K562 (cell line): ENCODE data around the gene SUV39H2. TPM values are rescaled to one million over a fixed set of nuclear protein-coding genes. Genes with fewer than 3 reads are reported as not detected.

Source experiments
- BRCA1 ChIP-seq, 2 experiments: fragments of 450-650 bp in 1 of 2; sonication (generic) in 1 of 2; formaldehyde crosslinking in 1 of 2; IDR thresholded peaks; 2 replicates each; pipeline versions ENCODE4 v1.5.0 to v1.6.1; 2017 to 2020; ENCODE audit warnings: mild to moderate bottlenecking in 1 of 2, missing genetic modification reagents in 1 of 2
- COPS2 ChIP-seq: fragments of 450-650 bp; conservative IDR thresholded peaks from 2 replicates; pipeline ENCODE4 v1.6.1; 2016; ENCODE audit warnings: mild to moderate bottlenecking, moderate library complexity
- CXXC5 ChIP-seq: fragments of 250-450 bp; sonication (Bioruptor Pico); IDR thresholded peaks from 2 replicates; pipeline ENCODE4 v1.8.0; 2022; ENCODE audit warnings: inconsistent platforms, mild to moderate bottlenecking, moderate library complexity
- DNMT1 ChIP-seq: fragments of 450-650 bp; IDR thresholded peaks from 2 replicates; pipeline ENCODE4 v1.6.1; 2016; ENCODE audit warnings: antibody characterized with exemption, mild to moderate bottlenecking
- ELF4 ChIP-seq: fragments of 450-650 bp; formaldehyde crosslinking; IDR thresholded peaks from 2 replicates; pipeline ENCODE4 v1.4.0; 2022; ENCODE audit warnings: missing genetic modification characterization
- GABPB2 ChIP-seq: fragments of 250-450 bp; sonication (Bioruptor Pico); conservative IDR thresholded peaks from 2 replicates; pipeline ENCODE4 v1.5.1; 2021; ENCODE audit warnings: mild to moderate bottlenecking
- HDAC6 ChIP-seq: IDR thresholded peaks from 2 replicates; pipeline ENCODE4 v1.6.1; 2012; ENCODE audit warnings: low read depth, mild to moderate bottlenecking, control low read depth, inconsistent platforms, low read length, moderate library complexity
- HNRNPK ChIP-seq: fragments of 200-400 bp; formaldehyde crosslinking; IDR thresholded peaks from one replicate; pipeline ENCODE4 v1.6.1; 2018; ENCODE audit warnings: mild to moderate bottlenecking, low read depth, low read length; ENCODE audit not compliant: poor library complexity, severe bottlenecking
- KDM1A ChIP-seq, 2 experiments: fragments of 450-650 bp; IDR thresholded peaks; 2 replicates each; pipeline ENCODE4 v1.6.1; 2016; ENCODE audit warnings: mild to moderate bottlenecking in 2 of 2
- KHSRP ChIP-seq: fragments of 450-650 bp; IDR thresholded peaks from 2 replicates; pipeline ENCODE4 v1.6.1; 2017
- MCM2 ChIP-seq: fragments of 450-650 bp; IDR thresholded peaks from 2 replicates; pipeline ENCODE4 v1.6.1; 2017; ENCODE audit warnings: low read depth, mild to moderate bottlenecking
- NBN ChIP-seq: fragments of 450-650 bp; IDR thresholded peaks from 2 replicates; pipeline ENCODE4 v1.6.1; 2016; ENCODE audit warnings: low read depth, mild to moderate bottlenecking
- NEUROD1 ChIP-seq: fragments of 150-350 bp; IDR thresholded peaks from 2 replicates; pipeline ENCODE4 v1.6.1; 2014; ENCODE audit warnings: borderline replicate concordance, low read length, low read depth; ENCODE audit not compliant: partially characterized antibody
- NFE2 ChIP-seq: IDR thresholded peaks from 2 replicates; pipeline ENCODE4 v1.6.1; 2014; ENCODE audit warnings: antibody characterized with exemption, low read depth
- PHF20 ChIP-seq: fragments of 450-650 bp; IDR thresholded peaks from 2 replicates; pipeline ENCODE4 v1.6.1; 2018; ENCODE audit not compliant: partially characterized antibody
- PPARD ChIP-seq: fragments of 250-450 bp; sonication (Bioruptor Pico); IDR thresholded peaks from 2 replicates; pipeline ENCODE4 v1.8.0; 2022; ENCODE audit warnings: inconsistent platforms, mild to moderate bottlenecking, moderate library complexity
- RBFOX2 ChIP-seq: fragments of 200-400 bp; formaldehyde crosslinking; IDR thresholded peaks from 2 replicates; pipeline ENCODE4 v1.6.1; 2017; ENCODE audit warnings: low read depth, mild to moderate bottlenecking, low read length, moderate library complexity
- SFPQ ChIP-seq: fragments of 200-400 bp; formaldehyde crosslinking; IDR thresholded peaks from 2 replicates; pipeline ENCODE4 v1.6.1; 2017; ENCODE audit warnings: mild to moderate bottlenecking, low read depth, low read length, moderate library complexity
- SPI1 ChIP-seq: IDR thresholded peaks from 2 replicates; pipeline ENCODE4 v1.6.1; 2011; ENCODE audit warnings: low read depth, low read length, control low read depth, borderline replicate concordance
- XRCC3 ChIP-seq: fragments of 450-650 bp; IDR thresholded peaks from 2 replicates; pipeline ENCODE4 v1.6.1; 2017; ENCODE audit warnings: mild to moderate bottlenecking, moderate library complexity
- ZFPM2 ChIP-seq: fragments of 250-450 bp; sonication (Bioruptor Pico); IDR thresholded peaks from 2 replicates; pipeline ENCODE4 v1.5.1; 2022; ENCODE audit warnings: mild to moderate bottlenecking
- ZNF282 ChIP-seq: sonication (generic); formaldehyde crosslinking; IDR thresholded peaks from 2 replicates; pipeline ENCODE4 v1.8.1; 2023; ENCODE audit warnings: missing genetic modification reagents
- ZNF408 ChIP-seq: fragments of 250-450 bp; sonication (Bioruptor Pico); IDR thresholded peaks from 2 replicates; pipeline ENCODE4 v1.4.0; 2020; ENCODE audit warnings: low read depth, mild to moderate bottlenecking, moderate library complexity
- ZNF584 ChIP-seq: fragments of 200-800 bp; sonication (Bioruptor generic); IDR thresholded peaks from 2 replicates; pipeline ENCODE4 v1.6.1; 2016; ENCODE audit warnings: low read depth, mild to moderate bottlenecking, missing genetic modification characterization, missing compliant biosample characterization
- ZNF589 ChIP-seq: fragments of 200-800 bp; sonication (Bioruptor generic); IDR thresholded peaks from 2 replicates; pipeline ENCODE4 v1.6.1; 2016; ENCODE audit warnings: low read depth, missing genetic modification characterization, missing compliant biosample characterization
- ZNF639 ChIP-seq, 2 experiments: fragments of 200-800 bp in 1 of 2; sonication (Bioruptor generic) in 1 of 2; sonication (generic) in 1 of 2; formaldehyde crosslinking in 1 of 2; IDR thresholded peaks in 1 of 2; conservative IDR thresholded peaks in 1 of 2; 2 replicates each; pipeline versions ENCODE4 v1.5.0 to v1.6.1; 2016 to 2020; ENCODE audit warnings: missing compliant biosample characterization in 1 of 2, missing genetic modification characterization in 1 of 2, missing genetic modification reagents in 1 of 2
- ZNF707 ChIP-seq: fragments of 250-450 bp; sonication (Bioruptor Pico); conservative IDR thresholded peaks from 2 replicates; pipeline ENCODE4 v1.8.0; 2022; ENCODE audit warnings: inconsistent platforms, mild to moderate bottlenecking, moderate library complexity
- ZNF785 ChIP-seq: fragments of 250-450 bp; sonication (Bioruptor Pico); IDR thresholded peaks from 2 replicates; pipeline ENCODE4 v1.4.0; 2020; ENCODE audit warnings: mild to moderate bottlenecking
- polyA plus RNA-seq, 8 experiments: library from polyadenylated mRNA; depleted of rRNA in 4 of 8; stranded (reverse) in 5 of 8; unstranded in 3 of 8; fragments of >200 nt; fragmentation: Nextera tagmentation in 2 of 8; fragmentation: Illumina TruSeq in 1 of 8; extraction: Ambion mirVana in 2 of 8; extraction: Trizol in 1 of 8; gene quantifications; 2 replicates each; pipeline versions ENCODE4 v1.2.1 to v1.2.3, GENCODE V29; 2011 to 2014; ENCODE audit warnings: inconsistent platforms in 1 of 8, missing spikeins in 1 of 8
- total RNA-seq, 7 experiments: library from RNA; depleted of rRNA in 6 of 7; stranded (reverse); fragments of >200 nt in 6 of 7; fragmentation: Illumina TruSeq in 2 of 7; extraction: Trizol in 2 of 7; gene quantifications; 2 replicates each; pipeline versions ENCODE4 v1.2.1 to v1.2.3, GENCODE V29; 2011 to 2021; ENCODE audit warnings: low replicate concordance in 1 of 7

SUV39H2 gene
- total and polyA plus RNA-seq, 9 of the 15 experiments (the other 6 are each of a cell fraction or from before 2014, with no cell fraction given): 24.1 to 54.3 (median 41.3) TPM

DNA sequence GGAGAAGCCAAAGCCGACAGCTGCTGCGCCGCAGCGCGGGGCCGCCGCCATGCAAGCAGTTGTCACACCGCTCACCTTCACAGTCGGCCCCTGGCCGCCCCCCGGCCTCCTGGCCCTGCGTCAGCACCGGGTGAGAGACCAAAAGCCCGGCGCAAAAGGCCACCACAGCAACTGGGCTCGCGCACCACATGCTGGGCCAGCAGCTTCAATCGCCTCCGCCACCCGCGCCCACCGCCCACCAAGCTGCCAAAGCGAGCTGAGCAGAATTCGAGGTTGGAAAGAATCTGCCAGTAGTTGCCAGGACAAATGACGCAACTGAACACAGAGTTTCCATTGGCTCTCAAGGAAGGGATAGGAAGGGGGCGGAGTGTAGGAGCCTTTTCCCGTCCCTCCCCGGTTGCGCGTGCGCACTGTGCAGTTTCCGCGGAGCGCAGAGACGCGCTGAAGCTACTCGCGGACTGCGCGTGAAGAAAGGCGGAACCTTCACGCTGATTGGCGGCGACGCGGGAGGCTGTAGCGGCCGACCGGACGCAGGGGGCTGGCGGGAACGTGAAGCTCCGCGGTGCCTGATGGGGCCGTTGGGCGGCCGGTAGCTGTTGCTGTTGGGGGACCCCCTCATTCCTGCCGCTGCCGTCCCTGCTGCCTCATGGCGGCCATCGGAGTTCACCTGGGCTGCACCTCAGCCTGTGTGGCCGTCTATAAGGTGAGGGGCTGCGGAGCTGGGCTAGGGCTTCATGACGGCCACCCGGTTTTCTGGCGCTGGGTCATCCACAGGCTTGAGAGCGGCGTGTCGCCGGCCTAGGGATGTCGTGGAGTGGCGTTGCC lies 40.7 kb upstream of the SUV39H2 start, which contains the start of the genes CDNF, HSPA14 and MSANTD7 (continued):
- TF ChIP-seq ZNF639 (CRISPR knock-in tag; conservative IDR thresholded peaks at IDR 0.05 in 1 of 2, IDR thresholded peaks at IDR 0.05 in 1 of 2): no peak; a peak in 1 of 4 replicates
- no peak for TF ChIP-seq SPI1
- TF ChIP-seq HNRNPK: no peak
- TF ChIP-seq NBN: no peak
- TF ChIP-seq RBFOX2: peak; percentile 99
- peak; percentile 16 for TF ChIP-seq NEUROD1
- no peak for TF ChIP-seq ZFPM2 (CRISPR knock-in tag)
- TF ChIP-seq GABPB2 (CRISPR knock-in tag): no peak
- no peak for TF ChIP-seq PPARD (CRISPR knock-in tag)
- no peak for TF ChIP-seq NFE2
- no peak for TF ChIP-seq KDM1A (IDR thresholded peaks at IDR 0.05)
- TF ChIP-seq BRCA1 (IDR thresholded peaks at IDR 0.05): no peak
- TF ChIP-seq BRCA1 (CRISPR knock-in tag; IDR thresholded peaks at IDR 0.05): no peak
- TF ChIP-seq MCM2: no peak
- TF ChIP-seq ZNF584 (CRISPR knock-in tag): no peak
- TF ChIP-seq PHF20: peak; percentile 63
- no peak for TF ChIP-seq ZNF282 (CRISPR knock-in tag)
- TF ChIP-seq ZNF408 (CRISPR knock-in tag): no peak
- TF ChIP-seq ZNF589 (CRISPR knock-in tag): no peak
- no peak for TF ChIP-seq DNMT1
- TF ChIP-seq COPS2: no peak
- TF ChIP-seq ZNF785 (CRISPR knock-in tag): no peak
- peak; percentile 90 for TF ChIP-seq CXXC5 (CRISPR knock-in tag)
- TF ChIP-seq SFPQ: no peak
- no peak; the same call in 1 of the 2 replicates for TF ChIP-seq KHSRP
- no peak for TF ChIP-seq HDAC6
- no peak for TF ChIP-seq XRCC3
- TF ChIP-seq ZNF707 (CRISPR knock-in tag): no peak
- no peak for TF ChIP-seq ELF4 (CRISPR knock-in tag)
